Superior temporal gyrus (tissue), 1 donor: ENCODE measurements around the gene ELMO1.

Experiments
- DNase-seq: peaks from one replicate; pipeline ENCODE4 v3.0.0-alpha.2; 2016; ENCODE audit errors: extremely low spot score

Gene ELMO1

DNA sequence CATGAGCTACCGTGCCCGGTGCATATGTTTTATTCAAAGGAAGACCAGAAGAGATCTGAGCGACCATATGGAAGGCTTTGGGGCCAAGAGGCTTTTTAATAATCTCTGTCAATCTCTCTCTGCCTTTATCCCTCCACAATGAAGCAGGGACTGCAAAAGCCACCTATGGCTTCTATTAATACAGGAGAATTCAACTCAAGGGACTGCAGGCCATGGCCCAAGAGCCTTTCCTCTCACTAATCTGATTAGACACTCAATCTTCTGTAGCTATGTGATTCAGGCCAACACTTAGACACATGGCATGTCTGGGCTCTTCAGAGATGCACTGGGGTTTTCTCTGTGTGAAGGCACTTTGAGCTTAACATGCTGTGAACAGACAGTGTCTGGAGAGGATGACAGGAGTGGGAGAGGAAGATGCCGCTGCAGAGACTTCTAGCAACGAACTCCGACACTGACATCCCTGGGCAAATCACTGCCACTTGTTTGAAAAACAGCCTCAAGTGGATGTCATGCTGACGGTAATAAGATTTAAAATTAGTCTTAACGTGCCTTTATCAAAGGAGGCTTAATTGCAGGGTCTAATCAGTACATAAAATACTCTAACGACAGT, 609.9 kb downstream of the ELMO1 start:
- DNase-seq: no peak

GRCh38 chr7:36831049-36831448, 617.6 kb downstream of the ELMO1 start:
- DNase-seq: no peak

- peak; percentile 30 for DNase-seq
Observed at GRCh38 chr7:36827726-36828703, 620.6 kb downstream of the ELMO1 start.

DNA sequence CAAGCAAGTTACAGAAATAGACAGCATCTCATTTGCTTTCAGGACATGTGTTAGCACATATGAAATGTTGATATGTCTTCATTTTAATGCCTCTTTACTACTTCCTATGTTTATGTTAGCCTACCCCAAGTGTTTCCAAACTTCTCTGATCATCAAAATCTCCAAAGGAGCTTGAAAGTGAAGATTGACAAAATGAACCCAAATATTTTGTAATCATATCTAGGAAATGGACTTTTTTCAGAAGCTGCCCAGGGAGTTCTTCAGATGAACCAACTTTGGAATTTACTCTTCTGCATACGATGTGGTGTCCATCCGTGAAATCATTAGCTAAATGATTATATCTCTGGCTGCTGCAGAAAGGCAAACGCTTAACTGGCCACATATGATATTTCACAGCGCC, 623.2 kb downstream of the ELMO1 start:
- no peak for DNase-seq

- DNase-seq: no peak
Observed at GRCh38 chr7:36823353-36823752, 625.3 kb downstream of the ELMO1 start.

DNA sequence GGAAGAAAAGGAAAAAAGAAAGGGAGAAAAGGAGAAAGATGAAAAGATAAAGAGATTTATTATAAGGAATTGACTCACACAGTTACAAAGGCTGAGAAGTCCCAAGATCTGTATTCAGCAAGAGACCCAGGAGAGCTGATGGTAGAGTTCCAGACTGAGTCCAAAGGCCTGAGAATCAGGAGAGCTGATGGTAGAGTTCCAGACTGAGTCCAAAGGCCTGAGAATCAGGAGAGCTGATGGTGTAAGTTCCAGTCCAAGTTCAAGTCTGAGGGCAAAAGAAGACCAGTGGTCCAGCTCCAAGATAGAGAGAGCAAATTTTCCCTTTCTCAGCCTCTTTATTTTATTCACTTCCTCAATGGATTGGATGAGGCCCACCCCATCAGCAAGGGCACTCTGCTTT, 627.0 kb downstream of the ELMO1 start:
- DNase-seq: no peak

- no peak for DNase-seq
Observed at GRCh38 chr7:36820527-36821170, 628.0 kb downstream of the ELMO1 start.

DNA sequence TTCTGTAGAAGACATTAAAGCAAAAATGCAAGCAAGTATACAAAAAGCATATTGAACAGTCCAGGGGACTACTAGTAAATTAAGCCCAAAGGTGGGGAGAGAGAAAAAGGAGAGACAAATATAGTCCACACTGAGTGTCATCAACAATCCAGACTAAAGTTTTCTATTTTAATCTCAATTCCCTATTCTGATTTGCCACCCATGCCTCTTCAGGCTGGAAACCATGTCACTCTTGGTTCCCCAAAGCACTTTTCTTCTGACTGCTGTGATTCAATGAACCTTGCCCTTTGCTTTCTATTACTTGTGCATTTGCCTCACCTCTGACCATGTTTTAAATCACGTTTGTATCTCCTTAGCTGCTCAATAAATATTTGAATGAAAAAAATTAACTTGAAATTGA, 629.0 kb downstream of the ELMO1 start:
- no peak for DNase-seq

DNA sequence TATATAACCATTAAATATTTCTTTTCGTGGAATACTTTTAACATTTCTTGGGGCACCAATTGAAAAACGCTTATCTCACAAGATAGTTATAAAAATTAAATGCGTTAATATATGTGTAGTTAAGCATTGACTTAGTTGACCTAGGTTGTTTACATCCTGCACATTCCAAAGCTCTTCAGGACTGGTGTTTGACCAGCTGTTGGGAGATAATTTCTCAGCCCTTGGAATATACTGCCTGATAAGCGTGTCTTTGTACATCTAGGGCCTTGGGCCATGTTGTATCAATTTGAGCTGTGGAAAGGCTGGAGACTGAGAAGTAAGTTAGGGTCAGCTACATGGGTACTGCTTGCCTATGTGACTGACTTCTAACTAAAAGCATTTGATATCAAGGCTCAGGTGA, 634.4 kb downstream of the ELMO1 start:
- no peak for DNase-seq

DNA sequence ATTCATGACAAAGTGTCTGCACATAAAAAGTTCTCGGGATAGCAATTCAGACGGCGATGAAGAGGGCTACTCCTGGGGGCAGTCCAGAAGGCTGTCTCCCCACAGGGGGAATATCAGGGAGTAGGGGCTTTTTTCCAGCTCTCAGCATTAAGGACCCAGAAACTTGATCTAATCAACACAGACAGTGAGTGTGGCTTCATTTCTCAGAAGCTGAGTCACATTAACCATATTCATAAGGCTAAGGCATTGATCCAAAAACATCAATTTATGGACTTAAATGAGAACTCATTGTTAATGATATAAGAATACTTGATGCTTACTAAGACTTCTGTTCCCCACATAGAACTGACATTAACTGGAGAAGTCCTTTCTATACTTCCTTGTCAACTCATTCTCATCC, 636.9 kb downstream of the ELMO1 start:
- DNase-seq: no peak

DNA sequence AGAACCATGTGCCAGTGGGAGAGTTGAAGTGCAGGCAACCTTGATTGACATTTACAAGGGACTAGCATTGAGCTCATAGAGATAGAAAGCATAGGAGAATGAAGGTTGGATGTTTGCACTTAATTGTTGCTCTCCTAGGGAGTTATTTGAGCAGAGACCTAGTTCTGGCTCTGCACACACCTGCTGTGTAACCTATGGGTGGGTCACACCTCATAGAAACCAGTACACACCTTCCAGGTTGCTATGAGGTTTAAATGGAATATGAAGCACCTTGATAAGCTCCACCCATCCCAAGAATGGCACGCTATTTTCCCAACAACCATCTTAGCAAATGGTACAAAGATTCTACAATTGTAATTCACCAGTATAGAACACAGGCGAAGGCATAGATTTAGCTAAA, 638.2 kb downstream of the ELMO1 start:
- no peak for DNase-seq

DNA sequence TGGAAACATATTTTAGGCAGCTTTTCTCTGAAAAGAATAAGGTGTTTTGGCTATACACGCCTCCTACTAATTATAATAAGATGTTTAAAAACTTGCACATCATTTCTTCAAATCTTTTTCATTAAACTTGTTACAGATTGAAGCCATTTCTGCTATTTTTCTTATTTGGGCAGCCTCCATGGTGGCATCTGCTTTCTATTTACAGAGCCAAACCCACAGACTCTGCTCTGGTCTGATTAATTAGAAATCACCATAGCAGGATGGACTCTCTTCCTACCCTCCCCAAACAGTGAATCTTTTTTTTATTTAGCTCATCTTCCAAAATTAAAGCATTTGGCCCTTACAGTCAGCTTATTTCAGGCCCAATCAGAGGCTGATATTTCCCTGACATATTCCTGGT, 638.6 kb downstream of the ELMO1 start:
- no peak for DNase-seq

- no peak for DNase-seq
Observed at GRCh38 chr7:36809510-36809909, 639.2 kb downstream of the ELMO1 start.

GRCh38 chr7:36809086-36809485, 639.6 kb downstream of the ELMO1 start:
- no peak for DNase-seq

DNA sequence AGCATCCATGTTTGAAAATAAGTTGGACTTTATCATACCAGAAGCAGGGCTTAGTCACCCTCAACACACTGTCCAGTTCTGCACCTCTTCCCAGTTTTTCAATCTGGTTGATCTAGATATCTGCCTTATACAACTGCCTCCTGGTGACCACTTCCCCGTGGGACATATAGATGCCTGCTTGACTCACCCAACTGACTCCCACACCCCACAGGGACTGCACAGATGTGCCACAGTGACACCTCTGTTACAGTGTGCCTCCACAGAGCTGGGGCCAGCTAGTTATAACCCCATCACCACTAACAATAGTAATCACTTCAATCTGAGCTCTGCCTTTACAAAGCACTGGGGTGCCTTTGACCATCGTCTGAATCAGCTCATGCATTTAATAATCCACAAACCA, 641.8 kb downstream of the ELMO1 start:
- DNase-seq: no peak
